RCC 7860 (cell line): ENCODE measurements around the gene TLE4.

Source experiments
- DNase-seq: peaks from one replicate; pipeline ENCODE4 v3.0.0-alpha.2; 2015; ENCODE audit warnings: low spot score
- FAIRE-seq: peaks from 2 replicates; lab custom pipeline; 2012; peaks lifted over from hg19 to GRCh38; lab: Jason Lieb, UNC

Gene TLE4

DNA sequence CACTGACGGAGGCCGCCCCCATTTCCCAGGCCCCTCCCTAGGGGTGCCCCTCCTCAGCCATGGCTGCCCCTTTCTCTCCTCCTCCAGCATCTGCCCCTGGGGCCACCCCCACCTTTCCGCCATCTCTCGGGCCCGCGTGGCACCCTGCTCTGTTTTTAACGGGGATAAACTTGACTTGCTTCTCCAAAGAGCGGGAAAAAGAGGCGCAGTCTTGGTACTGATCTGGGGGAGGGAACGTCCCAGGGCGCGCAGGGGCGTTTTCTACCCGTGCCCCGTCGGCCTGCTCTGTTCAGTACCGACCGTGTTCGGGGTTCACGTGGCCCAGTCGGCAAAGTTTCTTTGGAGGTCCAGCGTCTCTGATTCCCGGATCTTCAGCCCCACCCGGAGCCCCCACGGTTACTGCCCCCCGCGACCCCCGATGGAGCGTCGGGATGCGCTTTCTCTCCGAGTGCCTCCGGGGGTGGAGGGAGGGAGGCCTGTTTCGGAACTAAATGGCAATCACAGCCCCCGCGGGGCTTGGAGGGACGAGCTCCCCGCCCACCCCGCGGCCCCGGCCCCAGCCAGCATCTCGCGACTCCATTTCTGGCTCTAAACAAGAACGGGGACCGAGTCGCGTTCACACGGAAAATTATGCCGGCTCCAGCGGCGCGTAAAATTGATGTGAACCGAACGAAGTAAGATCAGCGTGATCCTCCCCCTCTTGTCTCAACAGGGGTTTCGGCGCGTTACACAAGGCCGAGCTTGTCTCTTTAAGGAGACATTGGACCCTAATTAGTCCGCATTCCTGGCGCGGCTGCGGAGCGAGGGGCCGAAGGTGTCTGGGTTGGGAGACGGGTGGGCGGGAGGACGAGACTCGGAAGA, 1.1 kb upstream of the TLE4 start:
- DNase-seq (peak; percentile 24), FAIRE-seq (no peak)

- FAIRE-seq: no peak
- no peak for DNase-seq
Observed at GRCh38 chr9:79572032-79572607, 355 bp downstream of the TLE4 start.

DNA sequence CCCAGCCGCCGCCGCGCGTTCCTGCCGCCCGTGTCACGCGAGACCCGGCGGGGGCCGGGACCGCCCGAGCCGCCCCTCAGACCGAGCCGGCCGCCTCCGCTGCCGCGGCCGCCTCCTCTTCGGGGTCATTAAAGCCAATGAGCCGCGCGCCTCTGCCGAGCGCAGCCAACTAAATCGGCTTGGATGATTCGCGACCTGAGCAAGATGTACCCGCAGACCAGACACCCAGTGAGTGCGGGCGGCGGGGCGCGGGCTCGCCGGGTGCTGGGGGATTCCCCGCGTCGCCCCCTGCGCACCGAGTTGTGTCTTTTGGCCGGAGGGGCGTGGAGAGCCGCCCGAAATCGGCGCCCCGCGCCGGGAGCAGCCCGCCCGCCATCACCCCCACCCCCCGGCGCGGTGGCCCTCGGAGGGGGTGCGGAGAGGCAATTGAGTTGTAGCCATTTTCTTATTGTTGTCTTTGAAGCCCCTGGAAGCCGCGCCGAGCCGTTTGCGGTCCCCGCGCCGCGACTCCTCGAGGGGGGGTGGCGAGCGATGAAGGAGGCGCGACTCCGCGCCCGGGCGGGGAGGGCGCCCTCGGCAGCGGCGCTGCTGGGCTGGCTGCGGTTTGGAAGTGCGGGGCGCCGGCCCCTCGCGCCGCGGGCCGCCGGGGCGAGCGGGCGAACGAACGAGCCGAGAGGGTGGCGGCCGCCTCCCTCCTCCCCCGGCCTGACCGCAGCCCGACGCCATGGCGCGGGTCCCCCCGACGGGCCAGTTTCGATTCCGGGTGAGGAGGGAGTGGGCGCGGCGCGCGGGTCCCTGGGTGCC, 1.0 kb downstream of the TLE4 start:
- DNase-seq (peak; percentile 31), FAIRE-seq (no peak)

DNA sequence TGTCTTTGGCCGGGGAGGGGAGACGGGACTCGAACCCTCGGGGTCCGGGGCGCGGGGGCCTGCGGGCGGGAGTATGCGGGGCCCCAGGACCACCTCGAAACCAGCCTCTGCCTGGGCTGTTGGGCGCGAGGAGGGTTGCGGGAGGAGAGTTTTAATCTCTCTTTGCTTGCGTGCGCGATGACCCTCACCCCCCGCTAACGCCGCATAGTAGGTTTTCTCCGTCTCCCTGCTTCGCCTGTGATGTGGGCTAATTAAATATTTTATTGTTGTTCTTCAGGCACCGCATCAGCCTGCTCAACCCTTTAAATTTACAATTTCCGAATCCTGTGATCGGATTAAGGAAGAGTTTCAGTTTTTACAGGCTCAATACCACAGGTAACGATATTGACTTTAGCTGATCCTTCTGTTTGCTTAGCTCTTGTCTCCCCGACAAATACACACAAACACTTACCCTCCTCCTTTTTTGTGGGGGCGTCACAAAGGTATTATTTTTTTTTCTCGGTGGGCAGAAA, 1.7 kb downstream of the TLE4 start:
- DNase-seq (no peak), FAIRE-seq (no peak)

- FAIRE-seq (no peak), DNase-seq (no peak)
Observed at GRCh38 chr9:79574136-79574535, 2.4 kb downstream of the TLE4 start.

DNA sequence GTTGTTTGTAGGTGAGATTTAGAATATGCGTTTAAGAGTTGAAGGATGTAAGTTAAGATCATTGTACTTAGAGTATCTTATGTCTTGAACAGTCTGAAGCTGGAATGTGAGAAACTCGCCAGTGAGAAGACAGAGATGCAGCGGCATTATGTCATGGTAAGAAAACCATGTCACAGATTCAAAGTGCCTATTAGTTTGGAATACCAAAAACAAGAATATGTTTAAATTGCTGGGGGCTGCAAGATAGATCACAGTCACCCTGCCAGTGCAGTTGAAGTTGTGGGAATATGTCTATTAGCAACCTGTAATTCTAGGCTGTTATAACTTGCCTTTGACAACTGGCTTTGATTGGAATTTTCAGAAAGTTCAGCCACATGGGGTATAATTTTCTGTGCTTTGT, 3.0 kb downstream of the TLE4 start:
- FAIRE-seq: no peak
- DNase-seq: no peak

DNA sequence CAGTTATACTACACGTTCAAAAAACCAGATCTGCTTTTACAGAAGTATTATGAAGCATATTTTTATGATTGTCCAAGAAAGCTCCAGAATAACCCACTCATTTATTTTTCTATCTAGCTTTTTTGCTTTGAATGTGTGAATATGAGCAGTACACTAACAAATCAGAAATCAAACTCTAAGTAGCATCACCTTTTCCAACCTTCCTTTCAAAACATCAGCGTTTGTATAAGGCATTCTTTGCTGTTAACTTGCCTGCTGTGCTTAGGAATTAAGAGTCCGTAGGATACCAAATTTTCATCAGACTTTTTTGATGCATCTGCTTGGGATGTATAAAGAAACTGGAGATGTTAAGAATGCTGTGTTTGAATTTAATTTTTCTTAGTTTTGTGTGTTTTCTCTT, 3.8 kb downstream of the TLE4 start:
- FAIRE-seq: no peak
- DNase-seq: no peak

GRCh38 chr9:79577969-79578723, 6.4 kb downstream of the TLE4 start:
- DNase-seq (no peak), FAIRE-seq (no peak)

DNA sequence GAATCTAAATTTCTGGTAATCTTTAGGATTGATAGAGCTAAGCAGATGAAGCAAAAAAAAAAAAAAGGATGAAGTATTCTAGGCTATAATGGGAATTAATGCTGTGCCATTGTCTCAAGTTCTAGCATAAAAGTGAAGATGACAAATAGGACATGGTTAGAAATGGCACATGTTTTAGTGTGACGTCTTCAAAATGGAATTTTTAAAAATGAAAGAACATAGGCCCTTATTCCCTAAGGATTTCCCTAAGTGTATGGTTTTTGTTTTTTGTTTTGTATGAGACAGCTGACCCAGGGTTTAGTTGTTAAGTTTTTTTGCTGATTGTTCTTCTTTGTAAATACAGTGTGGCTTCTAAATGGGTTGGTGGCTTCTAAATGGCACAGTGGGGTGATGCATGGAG, 7.1 kb downstream of the TLE4 start:
- FAIRE-seq (no peak), DNase-seq (no peak)

DNA sequence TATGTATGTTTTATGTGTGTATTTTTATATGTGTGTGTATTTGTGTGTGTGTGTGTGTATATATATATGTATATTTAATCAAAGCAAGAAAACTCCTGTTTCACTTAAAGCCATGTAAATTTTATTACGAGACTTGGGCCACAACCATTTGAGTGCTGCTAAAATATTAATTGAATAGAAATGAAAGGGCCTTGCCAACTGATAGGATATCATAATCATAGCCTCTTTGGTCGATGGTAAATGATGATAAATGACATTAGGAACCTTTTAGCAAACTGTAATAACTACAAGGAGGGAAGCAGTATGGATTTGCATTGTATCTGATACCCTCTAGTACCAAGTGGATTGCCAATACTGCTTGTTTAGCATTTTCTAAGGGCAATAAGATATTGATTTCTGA, 7.9 kb downstream of the TLE4 start:
- FAIRE-seq: no peak
- no peak for DNase-seq

DNA sequence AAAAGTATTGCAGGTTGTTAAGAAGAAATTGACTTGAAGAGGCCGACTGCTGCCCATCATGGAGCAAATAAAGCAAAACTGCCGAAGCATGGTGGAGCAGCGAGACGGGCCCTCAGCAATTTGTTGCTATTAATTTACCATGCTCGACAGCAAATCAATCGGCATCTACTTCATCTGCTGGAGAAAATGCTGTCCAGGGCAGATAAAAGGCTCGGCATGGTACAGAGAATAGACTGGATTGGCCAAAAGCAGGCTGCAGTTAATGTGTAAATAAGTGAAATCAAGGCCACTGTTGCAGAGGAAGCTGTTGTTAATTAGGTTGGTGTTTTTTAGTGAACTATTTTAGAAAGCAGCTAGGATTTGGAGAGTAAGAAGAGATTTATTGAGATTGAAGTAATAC, 8.3 kb downstream of the TLE4 start:
- DNase-seq: no peak
- FAIRE-seq: no peak

DNA sequence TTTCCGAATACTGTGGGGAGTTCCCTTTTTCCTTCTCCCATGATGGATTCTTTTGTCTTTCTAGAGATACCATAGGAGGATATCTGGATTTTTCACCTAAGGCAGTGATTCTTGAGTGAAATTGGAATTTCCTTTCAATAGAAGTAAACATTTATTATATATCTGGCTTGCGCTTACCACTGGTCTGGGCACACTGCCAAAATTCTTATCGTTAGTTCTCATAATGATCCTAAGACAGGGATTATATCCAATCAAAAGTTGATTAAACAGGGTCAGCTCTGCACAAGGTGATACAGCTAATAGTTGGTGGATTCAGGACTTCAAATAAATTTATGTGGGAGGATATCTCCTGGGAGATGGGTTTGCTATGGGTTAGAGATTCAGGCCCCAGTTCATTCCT, 9.6 kb downstream of the TLE4 start:
- no peak for DNase-seq
- no peak for FAIRE-seq

- no peak for FAIRE-seq
- DNase-seq: peak; percentile 61
Observed at GRCh38 chr9:79581794-79582193, 10.0 kb downstream of the TLE4 start.

DNA sequence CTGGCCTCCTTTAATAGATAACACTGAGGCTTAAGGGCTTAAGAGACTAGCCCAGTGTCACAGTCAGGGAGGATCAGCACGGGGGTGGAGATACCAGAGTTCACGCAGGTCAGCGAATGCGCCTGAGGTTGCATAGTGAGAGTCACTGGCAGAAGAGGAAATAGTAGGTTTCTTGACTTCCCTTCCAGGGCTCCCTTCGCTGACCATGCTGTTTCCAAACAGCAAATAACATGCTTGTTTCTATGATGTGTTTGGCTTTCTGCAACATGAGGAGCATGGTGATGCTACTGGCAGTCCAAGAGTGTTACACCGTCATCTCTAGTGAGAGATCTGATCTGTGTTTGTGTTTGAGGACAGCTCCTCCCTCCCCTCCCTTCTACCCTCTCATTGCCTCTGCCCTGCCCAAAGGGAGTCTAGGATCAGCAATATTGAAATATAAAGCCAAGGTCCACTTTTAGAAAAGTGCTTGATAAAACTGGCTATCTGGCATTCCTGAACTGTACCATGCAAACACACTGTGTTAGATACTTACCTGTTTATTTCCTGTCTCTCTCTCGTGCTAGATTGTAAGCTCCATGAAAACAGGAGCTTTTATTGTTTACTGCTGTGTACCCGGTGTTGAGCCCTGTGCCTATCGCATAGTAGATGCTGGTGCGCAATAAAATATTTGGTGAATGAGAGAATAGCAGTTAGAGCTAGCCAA, 12.3 kb downstream of the TLE4 start:
- FAIRE-seq: no peak

DNA sequence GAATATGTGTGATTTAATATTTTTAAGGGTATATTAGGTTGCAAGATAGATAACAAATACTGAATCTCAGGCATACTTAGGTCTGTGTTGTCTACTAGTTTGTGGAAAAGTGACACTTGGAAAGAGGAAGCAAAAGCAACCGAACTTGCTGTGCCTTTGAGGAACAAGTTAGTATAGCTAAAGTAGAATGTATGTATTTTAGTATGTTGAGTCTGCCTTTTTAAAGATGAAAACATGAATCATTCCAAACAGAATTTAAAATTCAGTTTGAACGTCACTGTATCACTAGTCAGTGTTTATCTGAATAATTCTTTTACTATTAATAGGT, 12.9 kb downstream of the TLE4 start:
- no peak for DNase-seq
- FAIRE-seq: no peak

More for the DNA sequence above, 12.3 kb downstream of the TLE4 start:
- DNase-seq: no peak

DNA sequence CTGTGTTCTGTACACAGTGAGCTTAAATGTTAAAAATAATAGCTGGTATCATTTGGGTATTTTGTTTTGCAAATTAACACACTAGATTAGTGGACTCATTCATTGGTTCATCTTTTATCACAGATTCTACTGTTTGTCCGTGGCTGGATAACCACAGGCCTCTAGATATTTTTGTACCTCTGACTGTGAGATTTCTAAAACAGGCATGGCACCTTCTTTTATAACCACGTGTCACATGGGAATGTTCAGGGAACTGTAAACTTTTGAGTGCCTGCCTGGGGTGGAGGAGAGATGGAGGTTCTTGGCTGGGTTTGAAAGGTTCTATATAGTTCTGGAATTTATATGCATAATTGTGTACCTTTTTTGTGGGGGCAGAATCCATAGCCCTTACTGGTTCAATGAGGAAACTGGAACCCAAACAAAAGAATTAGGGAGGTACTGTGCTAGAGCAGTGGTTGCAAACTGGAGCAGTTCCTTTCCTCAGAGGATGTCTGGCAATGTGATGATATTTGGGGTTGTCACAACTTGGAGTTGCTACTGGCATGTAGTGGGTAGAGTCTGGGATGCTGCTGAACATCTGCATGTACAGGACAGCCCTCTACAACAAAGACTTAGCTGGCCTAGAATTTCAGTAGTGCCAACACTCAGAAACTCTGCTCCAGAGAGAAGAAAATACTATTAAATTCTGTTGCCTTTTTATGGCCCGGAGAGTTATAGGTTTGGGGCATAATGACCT, 16.9 kb downstream of the TLE4 start:
- no peak for DNase-seq
- FAIRE-seq: no peak

- DNase-seq (no peak), FAIRE-seq (no peak)
Observed at GRCh38 chr9:79591458-79591857, 19.7 kb downstream of the TLE4 start.

DNA sequence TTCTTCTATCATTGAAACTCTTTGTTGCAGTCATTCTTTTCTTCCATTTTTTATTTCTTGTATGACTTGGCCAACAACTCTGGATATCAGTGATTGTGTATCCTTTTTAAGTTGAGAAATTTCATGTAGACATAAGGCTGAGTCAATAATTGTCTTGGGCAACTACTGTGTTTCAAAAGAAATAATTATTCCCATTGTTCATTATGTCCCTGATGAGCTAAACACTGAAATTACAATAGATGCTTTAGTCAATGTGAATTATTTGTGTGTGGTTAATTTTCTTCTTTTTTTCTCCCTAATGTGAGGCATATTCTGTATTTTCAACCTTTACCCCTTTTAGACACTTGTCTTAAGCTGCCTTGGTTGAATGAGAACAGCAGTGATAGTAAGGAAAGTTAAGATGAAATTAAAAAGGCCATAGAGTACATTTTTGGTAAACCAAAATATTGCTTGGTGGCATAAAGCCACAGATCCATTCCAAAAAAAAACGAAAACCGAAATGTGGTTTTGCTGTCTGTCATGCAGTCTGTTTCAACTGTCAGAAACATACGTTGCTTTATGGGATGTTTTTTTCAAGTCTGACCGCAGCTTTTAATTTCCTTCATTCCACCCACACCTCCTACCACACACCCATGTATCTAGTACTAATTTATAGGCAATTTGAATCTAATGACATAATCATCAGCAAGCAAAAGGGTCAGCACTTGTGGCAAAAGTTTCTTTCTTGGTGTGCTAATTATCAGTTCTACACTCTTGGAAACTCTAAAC, 21.1 kb downstream of the TLE4 start:
- no peak for FAIRE-seq
- DNase-seq: no peak
